Raji (cell line): ENCODE measurements around the gene BBX.

ENCODE experiments used
- POLR2A ChIP-seq: IDR thresholded peaks from 2 replicates; pipeline ENCODE4 v1.6.1; 2011; ENCODE audit warnings: low read depth, low read length, control low read depth; ENCODE audit not compliant: insufficient read depth

Gene BBX

DNA sequence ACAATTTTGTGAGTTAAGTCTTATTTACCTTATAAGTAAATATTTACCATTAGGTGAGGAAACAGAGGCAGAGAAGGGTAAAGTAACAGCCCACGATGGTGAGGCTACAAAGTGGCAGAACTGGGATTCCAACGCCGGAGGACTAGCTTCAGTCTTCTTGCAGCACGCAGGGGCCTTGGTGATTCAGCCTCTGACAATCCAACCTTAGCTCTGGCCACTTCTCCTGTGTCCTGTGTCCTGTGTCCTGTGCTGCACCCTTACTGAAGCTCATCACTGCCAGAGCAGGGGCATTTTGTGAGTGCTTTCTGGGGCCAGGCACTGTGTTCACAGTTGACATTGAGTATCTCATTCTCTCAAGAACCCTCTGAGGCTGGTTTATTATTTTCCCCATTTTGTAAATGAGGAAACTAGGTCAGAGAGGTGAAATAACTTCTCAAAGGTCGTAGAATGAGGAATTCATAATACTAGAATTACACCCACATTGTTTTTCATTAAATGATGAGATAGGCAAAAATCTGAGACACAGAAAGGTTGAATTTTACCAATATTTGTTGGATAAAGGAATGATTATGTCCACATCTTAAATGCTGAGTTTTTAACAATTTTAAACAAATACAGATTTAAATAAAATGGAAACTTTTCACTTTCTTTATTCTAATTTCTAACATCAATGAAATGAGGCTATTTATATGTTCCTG is 215.9 kb downstream of the BBX start:
- no peak for TF ChIP-seq POLR2A

DNA sequence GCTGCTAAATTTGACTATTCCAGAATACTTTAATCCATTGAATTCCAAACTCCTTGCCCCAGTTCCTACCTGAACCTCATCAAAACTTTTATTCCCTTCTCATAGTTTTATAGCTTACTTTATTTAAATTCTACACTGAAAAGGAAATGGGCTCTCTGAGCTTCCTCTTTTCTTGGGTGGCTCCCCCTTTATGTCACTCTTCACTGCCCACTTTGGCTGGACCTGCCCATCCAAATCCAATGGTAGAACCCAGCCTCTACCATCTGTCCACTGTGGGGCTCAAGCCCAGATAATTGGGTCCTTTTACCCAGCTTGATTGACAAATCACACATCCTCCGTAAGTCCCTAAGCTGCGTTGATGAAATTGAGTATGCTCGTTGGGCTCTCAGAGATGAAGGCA is 216.5 kb downstream of the BBX start:
- TF ChIP-seq POLR2A: no peak

DNA sequence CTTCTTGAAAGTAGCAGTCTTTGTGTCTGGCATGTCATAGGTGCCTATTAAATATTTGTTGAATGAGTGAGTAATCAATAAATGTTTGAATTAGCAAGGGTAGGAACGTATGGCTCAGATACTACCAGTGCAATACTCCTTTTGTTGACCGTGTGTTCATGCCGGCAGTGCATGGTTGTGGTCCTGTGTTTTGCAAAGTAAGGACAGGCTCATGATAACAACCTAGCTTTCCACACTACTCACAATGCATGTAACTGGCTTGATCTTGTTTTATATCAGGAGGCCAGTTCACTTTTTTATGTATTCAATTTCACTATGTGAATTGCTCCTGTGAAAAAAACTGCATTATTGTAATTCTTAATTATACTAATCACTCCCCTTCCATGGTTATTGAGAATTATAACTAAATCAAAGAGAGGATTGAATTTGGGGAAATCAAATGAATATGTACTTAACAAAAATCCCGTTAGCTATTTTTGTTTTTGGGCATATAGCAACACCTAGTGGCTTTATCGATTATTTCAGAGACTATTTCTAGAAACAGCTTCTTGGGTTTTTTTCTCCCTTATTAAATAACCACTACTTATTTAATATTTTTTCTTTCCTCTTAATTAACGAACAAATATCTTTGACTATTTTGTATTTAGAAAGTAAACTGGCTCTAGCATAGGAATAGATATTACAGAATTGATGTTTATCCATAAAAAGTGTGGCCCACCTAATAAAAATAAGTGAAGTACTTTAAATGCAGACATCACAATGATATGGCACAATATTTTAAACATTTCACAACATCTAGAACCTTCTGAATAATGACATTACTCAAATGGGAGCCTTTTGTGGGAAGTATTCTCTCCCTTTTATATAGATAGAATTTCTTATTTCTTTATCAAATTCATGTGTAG is 218.5 kb downstream of the BBX start:
- no peak for TF ChIP-seq POLR2A

DNA sequence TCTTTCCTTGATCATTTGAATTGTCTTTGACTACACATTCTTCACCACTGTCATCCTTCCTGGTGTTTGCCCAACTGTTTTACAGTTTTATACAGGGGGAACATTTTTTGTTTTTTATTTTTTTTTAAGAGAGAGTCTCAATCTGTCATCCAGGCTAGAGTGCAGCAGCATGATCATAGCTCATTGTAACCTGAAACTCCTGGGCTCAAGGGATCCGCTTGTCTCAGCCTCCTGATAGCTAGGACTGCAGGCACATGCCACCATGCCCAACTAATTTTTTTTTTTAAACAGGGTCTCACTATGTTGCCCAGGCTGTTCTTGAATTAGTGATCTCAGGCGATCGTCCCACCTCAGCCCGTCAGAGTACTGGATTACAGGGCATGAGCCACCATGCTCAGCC is 222.6 kb downstream of the BBX start:
- TF ChIP-seq POLR2A: no peak

DNA sequence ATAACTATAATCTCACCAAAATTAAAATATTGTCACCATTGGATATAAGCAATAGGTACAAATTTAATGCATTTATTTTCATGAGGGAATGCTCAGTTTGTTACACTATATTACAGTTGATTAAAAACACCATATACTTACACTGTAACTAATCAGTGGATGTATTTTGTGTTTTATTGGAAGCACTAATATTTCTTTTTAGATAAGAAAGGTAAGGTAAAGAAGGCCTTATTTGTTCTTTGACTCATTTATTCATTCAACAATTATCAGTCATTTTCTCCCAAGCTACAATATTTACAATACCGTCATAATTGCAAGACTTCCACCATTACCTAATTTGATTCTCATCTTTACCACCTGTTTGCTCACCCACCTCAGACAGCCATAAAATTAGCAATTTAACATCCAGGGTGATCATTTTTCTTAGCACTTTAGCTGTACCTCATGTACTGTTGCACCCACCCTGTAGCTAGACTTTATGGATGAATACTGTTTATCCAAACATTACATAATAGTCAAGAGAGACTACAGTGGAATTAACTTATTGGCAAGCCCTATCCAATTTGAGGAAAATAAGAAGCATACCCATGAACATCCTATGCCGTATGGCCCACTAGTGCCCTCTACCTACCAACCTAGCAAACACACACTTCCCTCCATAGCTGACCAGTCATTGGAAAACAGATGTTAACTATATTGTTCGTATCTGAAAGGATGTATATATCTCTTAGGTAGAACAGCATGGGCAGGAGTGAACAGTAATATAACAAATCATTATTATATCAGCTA is 229.6 kb downstream of the BBX start:
- TF ChIP-seq POLR2A: no peak

DNA sequence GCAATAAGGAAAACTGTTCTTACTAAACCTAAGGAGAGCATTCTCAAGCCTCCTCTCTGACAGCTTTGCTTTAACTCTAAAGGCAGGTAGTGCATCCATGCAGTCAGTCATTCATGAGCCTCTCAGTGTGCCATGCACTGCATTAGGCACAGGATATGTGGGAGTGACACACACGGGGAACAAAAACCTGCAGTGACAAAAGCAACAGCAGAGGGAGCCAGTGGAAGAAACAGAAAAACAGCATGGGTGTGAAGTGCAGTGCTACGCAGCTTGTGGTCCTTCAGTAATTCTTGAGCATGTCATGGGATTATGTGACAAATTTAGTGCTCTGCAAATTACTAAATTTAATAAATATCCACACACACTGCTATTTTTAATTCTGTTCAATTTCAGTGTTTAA is 230.7 kb downstream of the BBX start:
- TF ChIP-seq POLR2A: no peak

DNA sequence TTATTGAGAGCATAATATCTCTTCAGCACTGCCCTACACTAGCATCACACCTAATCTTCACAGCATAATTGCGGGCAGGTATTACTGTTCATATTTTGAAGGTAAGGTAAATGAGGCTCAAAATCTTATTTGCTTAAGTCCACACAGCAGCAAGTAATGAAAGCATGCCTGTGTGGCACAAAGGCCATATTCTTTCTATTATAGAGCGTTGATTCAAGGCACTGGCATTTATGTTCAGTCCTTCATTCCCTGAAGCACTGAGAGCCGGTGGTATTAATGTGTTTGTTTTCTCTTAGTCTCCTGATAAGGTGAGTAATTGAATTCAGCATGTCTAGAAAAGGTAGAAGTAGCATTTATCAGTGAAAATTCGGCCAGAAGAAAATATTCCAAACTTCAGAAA is 231.2 kb downstream of the BBX start:
- no peak for TF ChIP-seq POLR2A

DNA sequence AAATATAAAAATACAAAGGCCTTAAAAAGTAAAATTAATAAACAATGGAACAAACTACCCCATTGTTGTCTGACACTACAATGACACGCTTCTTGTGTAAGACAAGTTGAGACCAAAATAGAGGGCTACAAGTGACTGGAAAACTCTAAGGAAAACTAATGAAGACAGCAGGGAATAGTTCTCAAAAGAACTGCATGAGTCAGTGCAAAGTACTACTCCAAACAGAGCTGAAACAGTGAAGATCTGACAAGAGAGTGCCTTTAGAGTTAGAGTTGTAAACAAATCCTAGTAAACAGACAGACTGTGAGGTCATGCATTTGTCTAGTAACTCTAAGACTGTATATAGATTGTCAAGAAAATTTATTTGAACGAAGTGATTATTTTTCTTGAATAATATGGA is 233.9 kb downstream of the BBX start:
- TF ChIP-seq POLR2A: no peak

DNA sequence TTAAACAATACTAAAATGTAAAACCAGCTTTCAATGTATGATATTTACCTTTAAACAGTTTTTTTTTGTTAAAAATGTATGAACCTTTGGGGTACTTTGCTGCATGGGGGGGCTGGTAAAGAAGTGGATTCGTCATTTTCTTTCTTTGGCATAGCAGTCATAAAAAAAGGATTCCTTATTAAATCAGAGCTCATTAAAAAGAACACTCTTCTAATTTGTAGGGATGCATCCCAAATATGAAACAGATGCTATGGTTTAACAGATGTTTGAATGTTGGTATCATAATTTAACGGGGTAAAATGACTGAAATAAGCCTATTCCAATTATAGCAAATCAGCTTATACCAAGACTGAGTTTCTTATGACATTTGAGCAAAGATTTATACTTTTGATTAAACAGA is 234.4 kb downstream of the BBX start:
- TF ChIP-seq POLR2A: no peak

DNA sequence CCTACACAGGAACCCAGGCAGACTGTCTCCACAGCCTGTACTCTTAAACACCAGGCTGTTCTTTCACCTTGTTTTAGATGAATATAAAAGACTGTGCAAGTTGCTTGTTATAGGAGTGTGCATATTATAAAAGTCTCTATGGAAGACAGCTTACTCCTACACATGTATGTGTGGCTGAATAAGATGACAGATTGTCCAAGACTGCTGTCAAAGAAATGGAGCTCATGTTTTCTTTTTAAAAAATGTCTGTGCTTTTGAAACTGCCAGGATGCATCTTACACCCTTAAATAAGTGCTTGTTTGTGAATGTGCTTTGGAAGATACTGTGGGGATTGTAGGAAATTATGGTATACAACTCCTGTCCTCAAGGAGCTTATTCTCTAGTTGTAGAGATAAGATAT is 237.4 kb downstream of the BBX start:
- no peak for TF ChIP-seq POLR2A

DNA sequence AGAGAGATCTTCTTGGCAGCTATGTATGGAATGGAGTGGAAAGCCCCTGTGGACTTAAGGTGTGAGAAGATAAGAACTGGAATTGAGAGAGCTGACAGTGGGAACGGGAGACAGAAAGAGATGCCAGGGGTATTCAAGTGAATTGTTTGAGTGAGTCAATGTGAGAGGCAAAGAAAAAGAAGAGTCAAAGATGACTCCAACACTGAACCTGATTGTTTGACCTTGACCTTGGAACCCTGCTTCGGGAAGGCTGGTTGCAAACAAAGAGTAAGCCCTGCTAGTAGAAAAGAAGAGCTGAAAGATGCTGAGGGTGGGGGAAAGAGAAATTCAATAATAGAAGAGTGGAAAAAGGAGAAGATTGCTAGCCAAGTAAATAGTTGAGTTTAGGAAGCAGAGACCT is 238.6 kb downstream of the BBX start:
- TF ChIP-seq POLR2A: no peak

DNA sequence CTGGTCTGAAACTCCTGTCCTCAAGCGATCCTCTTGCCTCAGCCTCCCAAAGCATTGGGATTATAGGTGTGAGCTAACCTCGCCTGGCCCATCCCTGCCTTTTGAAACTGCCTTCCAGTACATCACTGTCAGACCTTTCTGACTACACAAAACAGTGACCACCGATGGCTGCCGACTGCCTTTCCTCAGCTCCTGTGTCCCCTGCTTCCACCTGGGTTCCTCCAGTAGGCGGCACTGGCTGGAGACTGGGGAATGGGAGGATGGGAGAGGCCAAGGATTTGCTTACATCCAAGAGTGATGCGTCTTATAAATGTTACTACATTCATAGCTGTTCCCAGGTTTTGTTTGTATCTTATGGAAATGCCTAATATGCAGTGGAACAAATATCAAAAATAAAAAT is 242.8 kb downstream of the BBX start:
- TF ChIP-seq POLR2A: no peak

DNA sequence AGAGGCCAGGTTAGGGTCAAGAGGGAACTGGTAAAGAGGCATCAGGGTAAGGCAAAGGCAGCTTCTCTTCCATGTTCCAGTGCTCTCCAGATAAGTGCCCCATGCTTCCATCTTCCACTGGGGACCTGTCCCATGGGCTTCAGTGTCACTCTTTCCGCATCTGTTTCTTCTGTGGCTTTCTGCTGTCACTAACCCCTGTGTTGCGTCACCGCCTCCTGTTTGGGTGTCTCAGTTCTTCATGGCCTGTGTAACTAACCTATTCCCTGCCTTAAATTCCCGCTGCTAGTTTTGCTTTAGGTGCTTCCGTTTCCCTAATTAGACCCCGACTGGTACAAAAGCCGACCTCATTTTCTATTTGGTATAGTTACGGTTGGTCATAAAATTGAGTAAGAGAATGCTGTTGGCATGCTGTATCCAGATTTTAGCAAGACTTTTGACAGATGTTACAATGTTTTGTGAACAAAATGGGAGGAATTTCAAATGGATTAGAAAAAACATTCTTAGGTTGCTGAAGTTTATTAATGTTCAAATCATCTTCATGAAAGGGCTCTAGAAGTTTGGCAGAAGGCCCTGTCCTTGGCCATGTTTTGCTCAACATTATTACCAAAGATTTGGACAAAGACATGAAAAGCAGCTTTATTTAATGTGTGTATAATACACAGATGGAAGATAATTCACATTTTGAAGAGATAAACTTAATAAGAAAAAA is 245.3 kb downstream of the BBX start:
- TF ChIP-seq POLR2A: no peak

DNA sequence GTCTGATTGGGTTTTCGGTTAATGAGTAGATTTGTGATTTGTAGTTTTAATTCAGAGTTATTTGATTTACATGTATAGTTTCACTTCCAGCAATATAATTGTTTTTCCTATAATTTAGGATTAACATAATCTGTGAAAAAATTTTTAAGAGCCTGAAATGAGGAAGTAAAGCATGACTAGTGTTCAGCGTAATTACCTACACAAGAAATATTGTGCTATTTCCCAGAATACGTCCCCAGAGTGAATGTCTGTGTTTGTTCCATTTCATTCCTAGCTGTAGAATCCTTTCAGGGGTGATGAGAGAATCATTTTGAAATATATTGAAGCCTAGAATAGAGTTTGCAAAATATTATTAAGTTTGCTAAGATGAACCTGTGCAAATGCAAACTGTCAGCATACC is 247.1 kb downstream of the BBX start:
- TF ChIP-seq POLR2A: no peak

DNA sequence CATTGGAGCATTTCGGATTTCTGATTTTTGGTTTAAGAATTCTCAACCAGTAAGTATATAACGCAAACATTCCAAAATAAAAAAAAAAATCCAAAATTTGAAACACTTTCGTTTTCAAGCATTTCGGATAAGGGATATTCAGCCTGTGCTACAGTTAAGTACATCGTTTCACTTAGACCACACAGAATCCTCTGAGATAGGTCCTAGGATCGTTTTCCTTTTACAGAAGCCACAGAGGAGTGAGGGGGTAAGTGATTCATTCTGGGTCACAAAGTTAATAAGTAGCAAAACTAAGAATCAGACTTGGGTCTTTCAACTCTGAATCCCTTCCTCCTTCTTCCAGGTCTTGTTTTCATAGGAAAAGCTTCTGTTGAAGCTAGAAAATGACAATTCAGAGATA is 249.3 kb downstream of the BBX start:
- no peak for TF ChIP-seq POLR2A
